Measurements from ENCODE around the gene OR2L2.
"Not testable (repeated sequence)": the region's sequence is repeated elsewhere in the genome, so short reads cannot be mapped to it uniquely, and the experiment has no call there.

Gene OR2L2, protein sequence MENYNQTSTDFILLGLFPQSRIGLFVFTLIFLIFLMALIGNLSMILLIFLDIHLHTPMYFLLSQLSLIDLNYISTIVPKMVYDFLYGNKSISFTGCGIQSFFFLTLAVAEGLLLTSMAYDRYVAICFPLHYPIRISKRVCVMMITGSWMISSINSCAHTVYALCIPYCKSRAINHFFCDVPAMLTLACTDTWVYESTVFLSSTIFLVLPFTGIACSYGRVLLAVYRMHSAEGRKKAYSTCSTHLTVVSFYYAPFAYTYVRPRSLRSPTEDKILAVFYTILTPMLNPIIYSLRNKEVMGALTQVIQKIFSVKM

DNA sequence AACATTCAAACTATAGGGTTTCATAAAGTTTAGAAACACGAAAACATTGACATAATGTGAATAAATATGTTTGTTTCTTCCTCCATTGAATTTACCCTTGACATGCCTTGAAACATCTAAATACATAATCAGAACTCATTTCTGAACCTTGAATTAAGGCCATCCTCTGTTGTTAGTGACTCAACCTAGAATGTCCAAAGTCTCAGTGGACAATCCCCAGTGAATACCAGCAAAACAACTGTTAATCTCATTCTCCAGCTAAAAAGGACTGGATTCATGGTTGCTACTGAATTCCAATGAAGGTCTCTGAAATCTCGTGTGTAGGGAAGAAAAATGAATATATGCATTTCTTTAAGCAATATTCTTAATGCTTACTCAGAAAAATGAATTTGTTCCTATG, at the start of gene OR2L2:
Gene OR2L2 (plus strand): TSS at position 301 of the 400 bp plus-strand sequence. CDS start 8,198 bp downstream, outside the sequence.
- no peak for DNase-seq

GRCh38 chr1:247992986-247993385, 36.9 kb upstream of the OR2L2 start:
- DNase-seq = no peak

GRCh38 chr1:247998811-247999210, 31.1 kb upstream of the OR2L2 start:
- DNase-seq = no peak

DNA sequence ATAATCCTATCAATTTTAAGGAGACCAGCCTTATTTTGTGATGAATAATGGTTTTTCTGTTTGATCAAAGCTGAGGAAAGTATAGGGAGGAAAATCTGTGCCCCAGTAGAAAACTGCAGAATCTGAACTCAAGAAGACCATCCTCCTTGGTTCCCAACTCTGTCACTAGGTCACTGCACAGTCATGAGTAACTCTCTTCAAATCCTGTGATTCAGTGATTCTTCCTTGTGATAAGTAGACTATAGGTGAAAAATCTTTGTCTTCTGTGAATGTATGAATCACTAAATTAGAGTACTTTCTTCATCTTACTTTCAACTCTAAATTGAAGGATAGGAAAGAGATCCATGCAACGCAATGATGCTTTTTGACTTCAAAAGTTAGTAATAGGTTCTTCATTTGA, 29.7 kb upstream of the OR2L2 start:
- DNase-seq = no peak

GRCh38 chr1:248007778-248008177, 22.1 kb upstream of the OR2L2 start:
- no peak for DNase-seq

DNA sequence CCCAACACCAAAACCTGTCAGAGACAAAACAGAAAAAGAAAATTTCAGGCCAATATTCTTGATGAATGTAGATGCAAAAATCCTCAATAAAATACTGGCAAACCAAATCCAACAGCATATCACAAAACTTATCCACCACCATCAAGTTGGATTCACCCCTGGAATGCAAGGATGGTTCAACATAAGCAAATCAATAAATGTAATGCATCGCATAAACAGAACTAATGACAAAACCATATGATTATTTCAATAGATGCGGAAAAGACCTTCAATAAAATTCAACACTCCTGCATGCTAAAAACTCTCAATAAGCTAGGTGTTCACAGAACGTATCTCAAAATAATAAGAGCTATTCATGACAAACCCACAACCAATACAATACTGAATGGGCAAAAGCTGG, 20.2 kb upstream of the OR2L2 start:
- no peak for DNase-seq

DNA sequence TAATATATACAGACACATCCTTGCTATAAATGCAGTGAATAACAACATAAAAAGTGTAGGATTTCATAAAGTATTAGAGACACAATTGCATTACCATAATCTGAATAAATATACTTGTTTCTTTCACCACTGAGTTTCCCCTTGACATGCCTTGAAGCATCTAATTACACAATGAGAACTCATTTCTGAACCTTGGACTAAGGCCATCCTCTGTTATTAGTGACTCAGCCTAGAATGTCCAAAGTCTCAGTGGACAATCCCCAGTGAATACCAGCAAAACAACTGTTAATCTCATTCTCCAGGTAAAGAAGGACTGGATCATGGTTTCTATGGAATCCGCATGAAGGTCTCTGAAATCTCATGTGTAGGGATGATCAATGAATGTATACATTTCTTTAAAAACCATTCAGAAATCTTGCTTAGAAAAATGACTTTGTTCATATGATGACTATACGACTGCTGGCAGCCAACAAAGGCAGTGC, 16.6 kb upstream of the OR2L2 start, which contains the start of gene OR2L5:
Gene OR2L5 (plus strand): TSS at position 432 of the 482 bp plus-strand sequence. CDS start 8,288 bp downstream, outside the sequence.
- DNase-seq = no peak

- DNase-seq = no peak
These were observed 14.1 kb upstream of the OR2L2 start for GRCh38 chr1:248015803-248016202.

GRCh38 chr1:248045209-248045608, 15.3 kb downstream of the OR2L2 start:
- DNase-seq = no peak

DNA sequence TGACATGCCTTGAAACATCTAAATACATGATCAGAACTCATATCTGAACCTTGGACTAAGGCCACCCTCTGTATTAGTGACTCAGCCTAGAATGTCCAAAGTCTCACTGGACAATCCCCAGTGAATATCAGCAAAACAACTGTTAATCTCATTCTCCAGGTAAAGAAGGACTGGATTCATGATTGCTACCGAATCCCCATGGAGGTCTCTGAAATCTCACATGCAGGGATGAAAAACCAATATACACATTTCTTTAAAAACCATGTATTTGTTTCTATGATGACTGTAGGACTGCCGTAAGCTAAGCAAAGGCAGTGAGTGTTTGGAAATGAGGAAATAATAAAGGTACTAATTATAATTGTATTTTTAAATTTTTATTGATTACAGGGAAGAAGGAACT, 16.7 kb downstream of the OR2L2 start, which contains the start of gene OR2L3:
Gene OR2L3 (plus strand): TSS at position 301 of the 400 bp plus-strand sequence. CDS start 13,846 bp downstream, outside the sequence.
- no peak for DNase-seq

- DNase-seq = no peak
These were observed 17.1 kb downstream of the OR2L2 start for GRCh38 chr1:248047008-248047407.

DNA sequence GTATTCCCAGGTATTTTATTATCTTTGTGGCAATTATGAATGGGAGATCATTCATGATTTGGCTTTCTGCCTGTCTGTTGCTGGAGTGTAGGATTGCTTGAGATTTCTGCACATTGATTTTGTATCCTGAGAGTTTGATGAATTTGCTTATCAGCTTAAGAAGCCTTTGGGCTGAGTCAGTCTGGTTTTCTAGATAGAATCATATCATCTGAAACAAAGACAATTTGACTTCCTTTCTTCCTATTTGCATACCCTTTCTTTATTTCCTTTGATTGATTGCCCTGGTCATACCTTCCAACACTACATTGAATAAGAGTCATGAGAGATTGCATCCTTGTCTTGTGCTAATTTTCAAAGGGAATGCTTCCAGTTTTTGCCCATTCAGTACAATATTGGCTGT, 24.8 kb downstream of the OR2L2 start:
- DNase-seq = no peak

GRCh38 chr1:248055261-248055660, 25.4 kb downstream of the OR2L2 start:
- no peak for DNase-seq

GRCh38 chr1:248065071-248065470, 35.2 kb downstream of the OR2L2 start:
- no peak for DNase-seq

- DNase-seq = no peak
These were observed 35.7 kb downstream of the OR2L2 start for GRCh38 chr1:248065604-248066003.

GRCh38 chr1:248083864-248084263, 54.0 kb downstream of the OR2L2 start:
- DNase-seq = not testable (repeated sequence)

Data from NCI-H1694 treated with DMSO at 0.1 percent for 48 hours (cell line).